GM21576 (cell line): ENCODE results near the gene MB21D2.
"Not testable (repeated sequence)": the region's sequence is repeated elsewhere in the genome, so short reads cannot be mapped to it uniquely, and the experiment has no call there.

Experiments
- ATAC-seq: cut with Tn5 transposase; IDR thresholded peaks from one replicate; pipeline ENCODE4 v1.9.1; 2021; ENCODE audit warnings: mild to moderate bottlenecking, moderate library complexity; ENCODE audit not compliant: unreplicated experiment

The MB21D2 gene

GRCh38 chr3:192816351-192816750 is 101.3 kb downstream of the MB21D2 start:
- ATAC-seq: no peak

- ATAC-seq: no peak
Observed at GRCh38 chr3:192812743-192813383, 104.8 kb downstream of the MB21D2 start.

- ATAC-seq: no peak
Observed at GRCh38 chr3:192805711-192806110, 111.9 kb downstream of the MB21D2 start.

- no peak for ATAC-seq
Observed at GRCh38 chr3:192804502-192804901, 113.2 kb downstream of the MB21D2 start.

- peak; percentile 63 for ATAC-seq
Observed at GRCh38 chr3:192802957-192803899, 114.4 kb downstream of the MB21D2 start.

GRCh38 chr3:192801985-192802384 is 115.7 kb downstream of the MB21D2 start:
- ATAC-seq: no peak

- no peak for ATAC-seq
Observed at GRCh38 chr3:192799721-192800120, 117.9 kb downstream of the MB21D2 start.

GRCh38 chr3:192795021-192795420 is 122.6 kb downstream of the MB21D2 start:
- ATAC-seq: no peak

- no peak for ATAC-seq
Observed at GRCh38 chr3:192794216-192794615, 123.4 kb downstream of the MB21D2 start.

GRCh38 chr3:192788816-192789515 is 128.7 kb downstream of the MB21D2 start:
- ATAC-seq: not testable (repeated sequence)

- ATAC-seq: no peak
Observed at GRCh38 chr3:192778508-192778907, 139.1 kb downstream of the MB21D2 start.

- ATAC-seq: not testable (repeated sequence)
Observed at GRCh38 chr3:192774341-192774740, 143.3 kb downstream of the MB21D2 start.

- no peak for ATAC-seq
Observed at GRCh38 chr3:192772240-192772894, 145.3 kb downstream of the MB21D2 start.

- ATAC-seq: no peak
Observed at GRCh38 chr3:192758654-192759053, 159.0 kb downstream of the MB21D2 start.

GRCh38 chr3:192751148-192751547 is 166.5 kb downstream of the MB21D2 start:
- no peak for ATAC-seq

- ATAC-seq: no peak
Observed at GRCh38 chr3:192750201-192750600, 167.5 kb downstream of the MB21D2 start.

GRCh38 chr3:192747746-192748145 is 169.9 kb downstream of the MB21D2 start:
- no peak for ATAC-seq

- no peak for ATAC-seq
Observed at GRCh38 chr3:192747145-192747544, 170.5 kb downstream of the MB21D2 start.
